Caco-2 (cell line): ENCODE results near the gene TPPP2. TPM values are rescaled to one million over a fixed set of nuclear protein-coding genes. Genes with fewer than 3 reads are reported as not detected.
"Not testable (repeated sequence)": the region's sequence is repeated elsewhere in the genome, so short reads cannot be mapped to it uniquely, and the experiment has no call there.

Experiments
- BruUV-seq: library from RNA; stranded (reverse); fragments of 400-500 nt; replicated peaks from 2 replicates; lab custom pipeline; 2021; lab: Mats Ljungman, UMichigan
- CTCF ChIA-PET: fragments of 300-600 bp; sonication (Branson Sonifier 250); formaldehyde crosslinking; loops from one replicate; lab custom pipeline; 2022; ENCODE audit warnings: antibody characterized with exemption; lab: Charles Lee
- POLR2A ChIA-PET: fragments of 300-600 bp; sonication (Branson Sonifier 250); formaldehyde crosslinking; loops from one replicate; lab custom pipeline; 2022; ENCODE audit warnings: antibody characterized with exemption; lab: Charles Lee
- DNase-seq, 2 experiments: peaks; one replicate each; pipeline versions ENCODE4 v3.0.0 to v3.0.0-alpha.2; 2020 to 2022
- H3K27me3 ChIP-seq: replicated peaks from 2 replicates; pipeline ENCODE4 v1.6.0; 2011; ENCODE audit warnings: low read length; ENCODE audit not compliant: control insufficient read depth, insufficient read depth
- H3K36me3 ChIP-seq: 2 replicates; pipeline ENCODE4 v1.5.1; 2011; ENCODE audit warnings: low read length; ENCODE audit not compliant: control insufficient read depth, insufficient read depth
- H3K4me1 ChIP-seq: fragments of 250-450 bp; sonication (Bioruptor Pico); 2 replicates; pipeline ENCODE4 v1.5.1; 2020; ENCODE audit warnings: mild to moderate bottlenecking
- H3K4me3 ChIP-seq: 2 replicates; pipeline ENCODE4 v1.5.1; 2011; ENCODE audit warnings: low read depth, mild to moderate bottlenecking, control low read depth, low read length
- H3K9me3 ChIP-seq: fragments of 250-450 bp; sonication (Bioruptor Pico); 2 replicates; pipeline ENCODE4 v1.5.1; 2020; ENCODE audit warnings: mild to moderate bottlenecking, moderate library complexity
- H3K27ac Mint-ChIP-seq: one replicate; pipeline ENCODE4 v1.8.0; 2022; ENCODE audit warnings: mixed read lengths; ENCODE audit not compliant: unreplicated experiment
- H3K27me3 Mint-ChIP-seq: one replicate; pipeline ENCODE4 v1.8.0; 2022; ENCODE audit warnings: mixed read lengths; ENCODE audit not compliant: insufficient read depth, unreplicated experiment
- H3K36me3 Mint-ChIP-seq: one replicate; pipeline ENCODE4 v1.8.0; 2022; ENCODE audit warnings: mild to moderate bottlenecking, mixed read lengths; ENCODE audit not compliant: insufficient read depth, unreplicated experiment
- H3K4me1 Mint-ChIP-seq: one replicate; pipeline ENCODE4 v1.8.0; 2022; ENCODE audit warnings: low read depth, mixed read lengths; ENCODE audit not compliant: unreplicated experiment
- H3K4me3 Mint-ChIP-seq: one replicate; pipeline ENCODE4 v1.8.0; 2022; ENCODE audit warnings: mild to moderate bottlenecking, moderate library complexity, mixed read lengths; ENCODE audit not compliant: unreplicated experiment
- H3K9me3 Mint-ChIP-seq: one replicate; pipeline ENCODE4 v1.8.0; 2022; ENCODE audit warnings: mixed read lengths; ENCODE audit not compliant: unreplicated experiment
- intact Hi-C: fragments of 100-400 bp; cut with micrococcal nuclease; formaldehyde crosslinking; loops from one replicate; pipeline ENCODE4 v1.10.0; 2022; ENCODE audit not compliant: unreplicated experiment
- total RNA-seq: library from RNA; stranded (reverse); gene quantifications from 2 replicates; pipeline ENCODE4 v1.2.3, GENCODE V29; 2022
- TF ChIP-seq, protein P1 (sequence below), 2 experiments: fragments of 200-600 bp in 1 of 2; IDR thresholded peaks; 1 replicate in 1 of 2; 2 replicates in 1 of 2; pipeline versions ENCODE4 v1.5.1 to v1.8.0; 2011 to 2022; ENCODE audit warnings: antibody characterized with exemption in 1 of 2, control low read depth in 1 of 2, inconsistent platforms in 1 of 2, low read depth in 1 of 2, low read length in 1 of 2, mild to moderate bottlenecking in 1 of 2, moderate library complexity in 1 of 2; ENCODE audit not compliant: insufficient read depth in 1 of 2, severe bottlenecking in 1 of 2, unreplicated experiment in 1 of 2

TPPP2 gene
- total RNA-seq, 1 experiment from 2014 or later: not detected

DNA sequence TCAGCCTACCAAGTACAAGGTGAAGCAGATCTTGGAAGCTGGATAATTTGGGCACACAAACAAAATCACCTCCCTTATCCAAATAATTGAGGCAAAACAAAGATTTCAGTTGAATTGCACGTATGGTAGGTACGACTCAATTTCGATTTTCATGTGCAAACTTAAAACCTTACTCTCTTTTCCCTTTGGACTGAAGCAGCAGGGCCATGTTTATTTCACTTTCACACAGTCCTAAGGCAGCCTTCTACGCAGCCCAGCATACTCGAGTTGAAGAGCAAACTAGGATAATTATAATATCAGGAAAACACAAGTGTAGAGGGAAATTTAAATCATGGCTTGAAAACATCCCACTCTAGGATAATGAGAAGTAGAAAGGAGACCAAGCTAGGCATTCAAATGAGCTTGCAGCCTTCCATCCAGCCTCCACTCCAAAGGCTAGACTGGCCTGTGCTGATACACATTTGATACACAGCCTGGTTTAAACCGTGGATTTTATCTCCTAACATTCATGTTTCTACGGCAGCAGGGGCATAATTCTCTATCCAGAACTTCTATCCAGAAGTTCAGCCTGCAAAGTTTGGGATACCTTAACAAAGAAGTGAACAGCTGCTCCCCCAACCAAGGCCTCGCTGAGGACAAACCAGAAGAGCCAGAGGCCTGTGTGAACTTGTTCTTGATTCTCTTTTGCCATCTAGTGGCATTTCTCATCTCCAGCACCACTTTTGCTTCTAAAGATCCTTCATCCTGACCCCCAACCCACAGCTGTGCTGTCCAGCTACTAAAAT lies 9.8 kb downstream of the TPPP2 start:
- no TSS peak for BruUV-seq
- CTCF ChIA-PET: interaction anchor here (0.8 to 4.0 kb wide), 12 partner anchors 8 to 397 kb away, joined by 3 to 229 read pairs (median 8); partner anchors contain the start of genes ARHGEF40 and SLC39A2
- Mint-ChIP-seq H3K36me3 (no peaks in the 10 kb centered on the region), H3K9me3 (no peaks in the 10 kb centered on the region), H3K27ac (no peak overlapping the region), H3K4me3 (no peak overlapping the region), H3K4me1 (peaks cover 21% of the 10 kb centered on the region), H3K27me3 (peaks cover 10% of the 10 kb centered on the region)
- TF ChIP-seq, protein P1, sequence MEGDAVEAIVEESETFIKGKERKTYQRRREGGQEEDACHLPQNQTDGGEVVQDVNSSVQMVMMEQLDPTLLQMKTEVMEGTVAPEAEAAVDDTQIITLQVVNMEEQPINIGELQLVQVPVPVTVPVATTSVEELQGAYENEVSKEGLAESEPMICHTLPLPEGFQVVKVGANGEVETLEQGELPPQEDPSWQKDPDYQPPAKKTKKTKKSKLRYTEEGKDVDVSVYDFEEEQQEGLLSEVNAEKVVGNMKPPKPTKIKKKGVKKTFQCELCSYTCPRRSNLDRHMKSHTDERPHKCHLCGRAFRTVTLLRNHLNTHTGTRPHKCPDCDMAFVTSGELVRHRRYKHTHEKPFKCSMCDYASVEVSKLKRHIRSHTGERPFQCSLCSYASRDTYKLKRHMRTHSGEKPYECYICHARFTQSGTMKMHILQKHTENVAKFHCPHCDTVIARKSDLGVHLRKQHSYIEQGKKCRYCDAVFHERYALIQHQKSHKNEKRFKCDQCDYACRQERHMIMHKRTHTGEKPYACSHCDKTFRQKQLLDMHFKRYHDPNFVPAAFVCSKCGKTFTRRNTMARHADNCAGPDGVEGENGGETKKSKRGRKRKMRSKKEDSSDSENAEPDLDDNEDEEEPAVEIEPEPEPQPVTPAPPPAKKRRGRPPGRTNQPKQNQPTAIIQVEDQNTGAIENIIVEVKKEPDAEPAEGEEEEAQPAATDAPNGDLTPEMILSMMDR (IDR thresholded peaks at IDR 0.05; ENCODE audit: insufficient read depth in 1 of 2, low read depth in 1 of 2, low read length in 1 of 2, severe bottlenecking in 1 of 2, unreplicated experiment in 1 of 2): peak; percentile 60 to 72
- Histone ChIP-seq H3K27me3 (no peaks in the 10 kb centered on the region), H3K36me3 (no peaks in the 10 kb centered on the region), H3K4me1 (peaks cover 24% of the 10 kb centered on the region), H3K4me3 (no peak overlapping the region), H3K9me3 (no peaks in the 10 kb centered on the region)
- POLR2A ChIA-PET: interaction anchor here (2.0 kb wide), 1 partner anchor 25 kb away, joined by 12 read pairs; no protein-coding TSS in a partner anchor
- DNase-seq: peak; percentile 54 to 68
- intact Hi-C loops: loop anchor here (1.0 kb wide), 4 partner anchors 25 to 182 kb away; no protein-coding TSS in a partner anchor

DNA sequence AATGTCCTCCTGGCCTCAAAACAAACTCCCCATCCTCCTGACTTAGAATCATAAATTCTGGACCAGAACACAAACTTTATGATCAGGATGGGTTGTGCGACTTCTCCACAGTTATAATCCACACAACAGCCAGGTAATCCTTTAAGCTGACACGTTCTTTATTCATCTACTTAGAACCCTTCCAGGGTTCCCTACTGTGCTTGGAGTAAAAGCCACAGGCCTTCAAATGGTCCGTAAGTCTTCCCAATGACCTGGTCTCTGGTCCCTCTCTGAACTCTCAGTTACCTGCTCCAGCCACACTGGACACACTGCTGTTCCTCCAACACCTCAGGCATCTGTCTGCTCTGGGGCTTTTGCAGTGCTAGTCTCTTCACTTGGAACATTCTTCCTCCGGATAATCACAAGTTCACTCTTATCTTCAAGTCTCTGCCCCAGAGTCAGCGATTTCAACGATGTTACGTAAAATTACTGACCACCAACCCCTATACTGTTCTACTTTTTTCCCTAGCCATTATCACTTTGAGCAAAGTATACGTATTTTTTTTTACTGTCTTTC lies 10.4 kb downstream of the TPPP2 start:
- ChIA-PET CTCF (interaction anchor here (0.8 to 4.0 kb wide), 12 partner anchors 9 to 397 kb away, joined by 3 to 229 read pairs (median 8); partner anchors contain the start of genes ARHGEF40 and SLC39A2), POLR2A (interaction anchor here (2.0 kb wide), 1 partner anchor 26 kb away, joined by 12 read pairs; no protein-coding TSS in a partner anchor)
- TF ChIP-seq, protein P1 (IDR thresholded peaks at IDR 0.05; ENCODE audit: insufficient read depth in 1 of 2, low read depth in 1 of 2, low read length in 1 of 2, severe bottlenecking in 1 of 2, unreplicated experiment in 1 of 2): no peak
- no peaks in the 10 kb centered on the region for H3K36me3 Mint-ChIP-seq
- DNase-seq: no peak
- H3K27me3 Mint-ChIP-seq: peaks cover 16% of the 10 kb centered on the region
- intact Hi-C loops: loop anchor here (1.0 kb wide), 4 partner anchors 26 to 183 kb away; no protein-coding TSS in a partner anchor
- H3K27ac Mint-ChIP-seq: no peak overlapping the region
- Histone ChIP-seq H3K9me3 (no peaks in the 10 kb centered on the region), H3K36me3 (no peaks in the 10 kb centered on the region), H3K4me3 (no peak overlapping the region), H3K27me3 (no peaks in the 10 kb centered on the region), H3K4me1 (peaks cover 24% of the 10 kb centered on the region)
- BruUV-seq: no TSS peak
- peaks cover 21% of the 10 kb centered on the region for H3K4me1 Mint-ChIP-seq
- no peak overlapping the region for H3K4me3 Mint-ChIP-seq
- H3K9me3 Mint-ChIP-seq: no peaks in the 10 kb centered on the region

- peaks cover 16% of the 10 kb centered on the region for H3K27me3 Mint-ChIP-seq
- H3K9me3 ChIP-seq, H3K4me3 ChIP-seq, H3K27ac Mint-ChIP-seq, H3K27me3 ChIP-seq, POLR2A ChIA-PET, DNase-seq, H3K4me3 Mint-ChIP-seq, H3K36me3 ChIP-seq, BruUV-seq, H3K9me3 Mint-ChIP-seq, H3K36me3 Mint-ChIP-seq: not testable (repeated sequence)
- peaks cover 24% of the 10 kb centered on the region for H3K4me1 ChIP-seq
- CTCF ChIA-PET: interaction anchor here (1.2 to 4.0 kb wide), 8 partner anchors 9 to 183 kb away, joined by 3 to 229 read pairs (median 9); partner anchors contain the start of gene ARHGEF40
- peaks cover 21% of the 10 kb centered on the region for H3K4me1 Mint-ChIP-seq
- intact Hi-C loops: loop anchor here (1.0 kb wide), 4 partner anchors 27 to 184 kb away; no protein-coding TSS in a partner anchor
Measured at GRCh38 chr14:21040941-21041340, 10.9 kb downstream of the TPPP2 start.
